ENCODE measurements around the gene SMIM22. TPM values are rescaled to one million over a fixed set of nuclear protein-coding genes. Genes with fewer than 3 reads are reported as not detected.

The SMIM22 gene
- total RNA-seq, 1 experiment from 2014 or later = 3.3 TPM

DNA sequence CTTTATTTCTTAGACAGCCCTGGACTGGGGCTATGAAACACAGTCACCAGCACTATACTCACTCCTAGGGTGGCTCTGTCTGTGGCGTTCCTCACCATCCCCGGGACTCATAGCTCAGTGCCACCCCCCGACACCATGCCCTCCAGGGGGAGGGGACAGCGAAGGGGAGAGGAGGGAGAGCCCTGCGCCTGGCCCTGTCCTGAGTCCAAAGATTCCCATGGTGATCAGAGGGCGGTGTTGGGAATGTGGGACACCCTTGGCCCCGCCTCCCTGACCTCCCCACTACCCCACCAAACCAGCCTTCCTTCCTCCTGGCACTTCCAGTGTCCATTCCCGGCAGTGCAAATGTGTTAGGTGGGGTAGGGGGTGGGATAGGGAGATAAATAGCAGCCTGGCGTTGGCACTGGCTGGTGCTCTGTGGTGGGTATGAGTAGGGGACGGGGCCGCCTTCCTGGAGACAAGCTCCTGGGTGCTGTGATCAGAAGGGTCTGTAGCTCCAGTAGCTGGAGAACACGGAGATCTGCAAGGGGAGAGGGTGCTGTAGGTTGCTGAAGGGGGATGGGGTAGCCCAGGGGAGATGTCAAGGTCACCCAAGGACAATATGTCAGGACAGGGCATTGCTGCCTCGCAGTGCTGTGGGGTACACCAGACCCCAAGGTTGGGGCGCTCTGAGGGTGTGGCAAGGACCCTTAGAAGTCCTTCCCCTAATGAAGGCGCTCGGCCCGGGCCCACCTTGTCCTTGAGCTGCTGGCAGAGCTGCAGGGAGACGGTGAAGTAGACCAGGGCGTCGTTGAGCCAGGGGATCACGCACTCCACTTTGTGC, 2.0 kb downstream of the SMIM22 start:
- no peaks in the 10 kb centered on the region for H3K9me3 ChIP-seq (ENCODE audit: control insufficient read depth in 1 of 2, insufficient read depth in 1 of 2, low read depth in 1 of 2, low read length in 2 of 2)
- H2AFZ ChIP-seq (ENCODE audit: low read depth, low read length, poor library complexity, severe bottlenecking) = no peak overlapping the region
- no peaks in the 10 kb centered on the region for H4K20me1 ChIP-seq (ENCODE audit: insufficient read depth)
- no peaks in the 10 kb centered on the region for H3K36me3 ChIP-seq (ENCODE audit: control insufficient read depth in 1 of 2, insufficient read depth in 2 of 2, low read length in 2 of 2)
- ATAC-seq (no peak), DNase-seq (ENCODE audit: low read depth, low spot score) (no peak)
- TF ChIP-seq, protein P1, sequence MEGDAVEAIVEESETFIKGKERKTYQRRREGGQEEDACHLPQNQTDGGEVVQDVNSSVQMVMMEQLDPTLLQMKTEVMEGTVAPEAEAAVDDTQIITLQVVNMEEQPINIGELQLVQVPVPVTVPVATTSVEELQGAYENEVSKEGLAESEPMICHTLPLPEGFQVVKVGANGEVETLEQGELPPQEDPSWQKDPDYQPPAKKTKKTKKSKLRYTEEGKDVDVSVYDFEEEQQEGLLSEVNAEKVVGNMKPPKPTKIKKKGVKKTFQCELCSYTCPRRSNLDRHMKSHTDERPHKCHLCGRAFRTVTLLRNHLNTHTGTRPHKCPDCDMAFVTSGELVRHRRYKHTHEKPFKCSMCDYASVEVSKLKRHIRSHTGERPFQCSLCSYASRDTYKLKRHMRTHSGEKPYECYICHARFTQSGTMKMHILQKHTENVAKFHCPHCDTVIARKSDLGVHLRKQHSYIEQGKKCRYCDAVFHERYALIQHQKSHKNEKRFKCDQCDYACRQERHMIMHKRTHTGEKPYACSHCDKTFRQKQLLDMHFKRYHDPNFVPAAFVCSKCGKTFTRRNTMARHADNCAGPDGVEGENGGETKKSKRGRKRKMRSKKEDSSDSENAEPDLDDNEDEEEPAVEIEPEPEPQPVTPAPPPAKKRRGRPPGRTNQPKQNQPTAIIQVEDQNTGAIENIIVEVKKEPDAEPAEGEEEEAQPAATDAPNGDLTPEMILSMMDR (IDR thresholded peaks at IDR 0.05 in 2 of 3, conservative IDR thresholded peaks at IDR 0.05 in 1 of 3; ENCODE audit: borderline replicate concordance in 1 of 3, insufficient read depth in 1 of 3, low read depth in 2 of 3, low read length in 2 of 3) = no peak
- no peak for TF ChIP-seq CEBPB (IDR thresholded peaks at IDR 0.05; ENCODE audit: low read depth)
- no peak for TF ChIP-seq EZH2 (IDR thresholded peaks at IDR 0.05)
- TF ChIP-seq SP1 (IDR thresholded peaks at IDR 0.05; ENCODE audit: low read depth) = no peak
- TF ChIP-seq ZNF274 (IDR thresholded peaks at IDR 0.05; ENCODE audit: low read depth, low read length) = no peak
- no peak for TF ChIP-seq RAD21 (IDR thresholded peaks at IDR 0.05; ENCODE audit: low read depth)
- no peak for TF ChIP-seq CBX3 (IDR thresholded peaks at IDR 0.05; ENCODE audit: low read depth)
- no peak for TF ChIP-seq MAX (IDR thresholded peaks at IDR 0.05)
- H3K4me3 ChIP-seq (replicated peaks in 1 of 2; ENCODE audit: low read depth in 1 of 2, low read length in 2 of 2) = no peak overlapping the region
- ChIA-PET RAD21 (ENCODE audit: low non-redundant PET in 1 of 2, low total read pairs in 2 of 2, uncharacterized antibody in 2 of 2, unreplicated experiment in 2 of 2) (no interaction called here), POLR2A (no interaction called here), CTCF (no interaction called here)
- H3K27me3 ChIP-seq (ENCODE audit: insufficient read depth, low read length) = no peaks in the 10 kb centered on the region
- H3K4me1 ChIP-seq (ENCODE audit: control insufficient read depth in 1 of 2, insufficient read depth in 2 of 2, low read length in 2 of 2) = peaks cover 10 to 11% of the 10 kb centered on the region in 2 experiments
- H3K9me2 ChIP-seq (ENCODE audit: insufficient read depth) = no peaks in the 10 kb centered on the region
- H3K27ac ChIP-seq (ENCODE audit: low read depth, low read length) = no peak overlapping the region
- no TSS peak for BruUV-seq (replicated peaks)
- intact Hi-C loops (cut with micrococcal nuclease) = no loop called here
- no peak overlapping the region for H3K4me2 ChIP-seq (ENCODE audit: low read length)
- H3K9ac ChIP-seq (ENCODE audit: low read length) = no peak overlapping the region
- H3K79me2 ChIP-seq (ENCODE audit: insufficient read depth, low read length) = no peaks in the 10 kb centered on the region
